Keratinocyte (primary cell): Measurements from ENCODE around the gene VSIR. TPM values are rescaled to one million over a fixed set of nuclear protein-coding genes. Genes with fewer than 3 reads are reported as not detected.

ENCODE experiments used
- DNase-seq: peaks from one replicate; pipeline ENCODE4 v3.0.0-alpha.2; 2011; ENCODE audit warnings: low read depth, missing footprints, low spot score
- FAIRE-seq: peaks from 2 replicates; lab custom pipeline; 2011; peaks lifted over from hg19 to GRCh38; lab: Jason Lieb, UNC
- H2AFZ ChIP-seq: 2 replicates; pipeline ENCODE4 v1.6.0; 2012; ENCODE audit warnings: low read length, control low read depth, inconsistent platforms; ENCODE audit not compliant: control insufficient read depth
- H3K27ac ChIP-seq: 2 replicates; pipeline ENCODE4 v1.5.1; 2011; ENCODE audit warnings: low read length; ENCODE audit not compliant: control insufficient read depth, insufficient read depth
- H3K27me3 ChIP-seq: 3 replicates; pipeline ENCODE4 v1.6.0; 2011; ENCODE audit warnings: low read length; ENCODE audit not compliant: control insufficient read depth, insufficient read depth; ENCODE audit errors: extremely low read depth
- H3K36me3 ChIP-seq, 2 experiments: 2 replicates in 1 of 2; 3 replicates in 1 of 2; pipeline ENCODE4 v1.5.1; 2011; ENCODE audit warnings: low read length in 2 of 2, mild to moderate bottlenecking in 1 of 2; ENCODE audit not compliant: control insufficient read depth in 2 of 2, insufficient read depth in 2 of 2; ENCODE audit errors: extremely low read depth in 1 of 2
- H3K4me1 ChIP-seq: 3 replicates; pipeline ENCODE4 v1.5.1; 2011; ENCODE audit warnings: low read length; ENCODE audit not compliant: control insufficient read depth, insufficient read depth; ENCODE audit errors: extremely low read depth
- H3K4me2 ChIP-seq: 3 replicates; pipeline ENCODE4 v1.6.0; 2011; ENCODE audit warnings: low read depth, low read length; ENCODE audit not compliant: control insufficient read depth, insufficient read depth; ENCODE audit errors: extremely low read depth
- H3K4me3 ChIP-seq, 3 experiments: fragments of 200-600 bp in 1 of 3; sonication (generic) in 1 of 3; 2 replicates in 2 of 3; 3 replicates in 1 of 3; pipeline ENCODE4 v1.5.1; 2011 to 2016; ENCODE audit warnings: low read length in 3 of 3, mild to moderate bottlenecking in 3 of 3, control low read depth in 2 of 3, inconsistent platforms in 1 of 3, low read depth in 1 of 3, mixed read lengths in 1 of 3, mixed run types in 1 of 3, moderate library complexity in 1 of 3; ENCODE audit not compliant: control insufficient read depth in 2 of 3, insufficient read depth in 2 of 3; ENCODE audit errors: extremely low read depth in 1 of 3
- H3K79me2 ChIP-seq: 2 replicates; pipeline ENCODE4 v1.6.0; 2012; ENCODE audit warnings: low read length; ENCODE audit not compliant: control insufficient read depth, insufficient read depth
- H3K9ac ChIP-seq: 3 replicates; pipeline ENCODE4 v1.6.0; 2011; ENCODE audit warnings: low read length; ENCODE audit not compliant: control insufficient read depth, insufficient read depth; ENCODE audit errors: extremely low read depth
- H3K9me1 ChIP-seq: 3 replicates; pipeline ENCODE4 v1.6.0; 2011; ENCODE audit warnings: low read length; ENCODE audit not compliant: control insufficient read depth, insufficient read depth; ENCODE audit errors: extremely low read depth
- H3K9me3 ChIP-seq: 2 replicates; pipeline ENCODE4 v1.5.1; 2012; ENCODE audit warnings: low read depth, low read length; ENCODE audit not compliant: control insufficient read depth
- H4K20me1 ChIP-seq: 3 replicates; pipeline ENCODE4 v1.6.0; 2011; ENCODE audit warnings: low read length; ENCODE audit not compliant: control insufficient read depth, insufficient read depth; ENCODE audit errors: extremely low read depth
- CTCF ChIP-seq, 3 experiments: IDR thresholded peaks in 1 of 3; conservative IDR thresholded peaks in 1 of 3; optimal IDR thresholded peaks in 1 of 3; 2 replicates in 2 of 3; 3 replicates in 1 of 3; pipeline versions ENCODE3 to v1.5.1; 2011; ENCODE audit warnings: low read length in 3 of 3, mild to moderate bottlenecking in 3 of 3, moderate library complexity in 2 of 3, control low read depth in 1 of 3, inconsistent platforms in 1 of 3; ENCODE audit not compliant: insufficient read depth in 2 of 3; ENCODE audit errors: extremely low read depth in 1 of 3
- EZH2 ChIP-seq: IDR thresholded peaks from one replicate; pipeline ENCODE4 v1.6.1; 2012; ENCODE audit warnings: inconsistent platforms, mild to moderate bottlenecking, low read length, moderate library complexity
- dilution Hi-C: fragments of 300-500 bp; cut with MboI; formaldehyde crosslinking; loops from one replicate; pipeline ENCODE4 v1.7.0; 2020; ENCODE audit warnings: low sequenced_read_pairs; ENCODE audit not compliant: extremely low pct_ligation_motif_present
- polyA plus RNA-seq, 5 experiments: library from polyadenylated mRNA; depleted of rRNA in 3 of 5; stranded (reverse) in 3 of 5; stranded (forward) in 1 of 5; unstranded in 1 of 5; fragments of >200 nt; gene quantifications; 1 replicate in 1 of 5; 2 replicates in 3 of 5; 3 replicates in 1 of 5; pipeline versions ENCODE4 v1.2.1 to v1.2.3, GENCODE V29; 2011 to 2012; ENCODE audit warnings: missing spikeins in 2 of 5, low read depth in 1 of 5, low replicate concordance in 1 of 5

The VSIR gene
- polyA plus RNA-seq, 1 donor (not counting 4 experiments of a cell fraction or from before 2014, with no cell fraction given) = 8.1 TPM

GRCh38 chr10:71715860-71716259 lies 57.5 kb downstream of the VSIR start:
- DNase-seq (no peak), FAIRE-seq (no peak)
- Histone ChIP-seq H3K4me2 (no peak overlapping the region), H3K36me3 (no peaks in the 10 kb centered on the region), H3K27me3 (no peaks in the 10 kb centered on the region), H3K9me3 (no peaks in the 10 kb centered on the region), H3K79me2 (no peaks in the 10 kb centered on the region), H3K4me3 (no peak overlapping the region), H3K9me1 (no peaks in the 10 kb centered on the region), H4K20me1 (no peaks in the 10 kb centered on the region), H3K4me1 (peaks cover 17% of the 10 kb centered on the region), H3K9ac (no peak overlapping the region), H2AFZ (no peak overlapping the region), H3K27ac (no peak overlapping the region)
- TF ChIP-seq EZH2 = no peak
- TF ChIP-seq CTCF (optimal IDR thresholded peaks at IDR 0.05 in 1 of 3, IDR thresholded peaks at IDR 0.05 in 1 of 3, conservative IDR thresholded peaks at IDR 0.05 in 1 of 3; ENCODE audit: extremely low read depth in 1 of 3, insufficient read depth in 2 of 3, low read length in 3 of 3) = no peak
- dilution Hi-C loops = no loop called here

- H3K79me2 ChIP-seq = no peaks in the 10 kb centered on the region
- H3K36me3 ChIP-seq = no peaks in the 10 kb centered on the region
- H3K4me2 ChIP-seq = no peak overlapping the region
- H3K4me1 ChIP-seq = peaks cover 17% of the 10 kb centered on the region
- H3K9me1 ChIP-seq = no peaks in the 10 kb centered on the region
- H3K27ac ChIP-seq = no peak overlapping the region
- TF ChIP-seq CTCF (optimal IDR thresholded peaks at IDR 0.05 in 1 of 3, IDR thresholded peaks at IDR 0.05 in 1 of 3, conservative IDR thresholded peaks at IDR 0.05 in 1 of 3; ENCODE audit: extremely low read depth in 1 of 3, insufficient read depth in 2 of 3, low read length in 3 of 3) = no peak
- no peak for TF ChIP-seq EZH2
- no peak overlapping the region for H2AFZ ChIP-seq
- FAIRE-seq (no peak), DNase-seq (no peak)
- no peaks in the 10 kb centered on the region for H4K20me1 ChIP-seq
- dilution Hi-C loops = no loop called here
- no peak overlapping the region for H3K4me3 ChIP-seq
- H3K9ac ChIP-seq = no peak overlapping the region
- H3K27me3 ChIP-seq = no peaks in the 10 kb centered on the region
- H3K9me3 ChIP-seq = no peaks in the 10 kb centered on the region
Observed at GRCh38 chr10:71715026-71715425, 58.3 kb downstream of the VSIR start.
